Measurements from ENCODE around the gene SMIM33.
"Not testable (repeated sequence)": the region's sequence is repeated elsewhere in the genome, so short reads cannot be mapped to it uniquely, and the experiment has no call there.

SMIM33 gene

GRCh38 chr5:139486201-139486600 is 15.4 kb downstream of the SMIM33 start:
- no peak for DNase-seq

GRCh38 chr5:139488260-139488659 is 17.5 kb downstream of the SMIM33 start:
- no peak for DNase-seq

- no peak for DNase-seq
These were observed 21.9 kb downstream of the SMIM33 start for GRCh38 chr5:139492700-139493192.

GRCh38 chr5:139494256-139494655 is 23.5 kb downstream of the SMIM33 start:
- no peak for DNase-seq

- no peak for DNase-seq
These were observed 24.0 kb downstream of the SMIM33 start for GRCh38 chr5:139494832-139495231.

- no peak for DNase-seq
These were observed 25.0 kb downstream of the SMIM33 start for GRCh38 chr5:139495638-139496435.

GRCh38 chr5:139501381-139501780 is 30.6 kb downstream of the SMIM33 start:
- DNase-seq = no peak

- not testable (repeated sequence) for DNase-seq
These were observed 32.4 kb downstream of the SMIM33 start for GRCh38 chr5:139503036-139503817.

- not testable (repeated sequence) for DNase-seq
These were observed 33.1 kb downstream of the SMIM33 start for GRCh38 chr5:139503879-139504278.

- not testable (repeated sequence) for DNase-seq
These were observed 33.9 kb downstream of the SMIM33 start for GRCh38 chr5:139504722-139505121.

- no peak for DNase-seq
These were observed 42.1 kb downstream of the SMIM33 start for GRCh38 chr5:139512786-139513390.

GRCh38 chr5:139513434-139513833 is 42.6 kb downstream of the SMIM33 start:
- peak; percentile 34 for DNase-seq

- no peak for DNase-seq
These were observed 43.2 kb downstream of the SMIM33 start for GRCh38 chr5:139513852-139514485.

GRCh38 chr5:139514486-139514856 is 43.7 kb downstream of the SMIM33 start:
- DNase-seq = no peak

- peak; percentile 68 for DNase-seq
These were observed 47.1 kb downstream of the SMIM33 start for GRCh38 chr5:139517683-139518564.

All from NCI-H1694 treated with DMSO at 0.1 percent for 48 hours (cell line).